Erythroblast (primary cell): Measurements from ENCODE around the gene BOC.

Experiments
- GATA1 ChIP-seq: IDR thresholded peaks from 2 replicates; pipeline ENCODE4 v1.6.1; 2011; ENCODE audit warnings: low read depth, mild to moderate bottlenecking, control low read depth, low read length, moderate library complexity
- POLR2A ChIP-seq: IDR thresholded peaks from 2 replicates; pipeline ENCODE4 v1.6.1; 2011; ENCODE audit warnings: mild to moderate bottlenecking, low read length

DNA sequence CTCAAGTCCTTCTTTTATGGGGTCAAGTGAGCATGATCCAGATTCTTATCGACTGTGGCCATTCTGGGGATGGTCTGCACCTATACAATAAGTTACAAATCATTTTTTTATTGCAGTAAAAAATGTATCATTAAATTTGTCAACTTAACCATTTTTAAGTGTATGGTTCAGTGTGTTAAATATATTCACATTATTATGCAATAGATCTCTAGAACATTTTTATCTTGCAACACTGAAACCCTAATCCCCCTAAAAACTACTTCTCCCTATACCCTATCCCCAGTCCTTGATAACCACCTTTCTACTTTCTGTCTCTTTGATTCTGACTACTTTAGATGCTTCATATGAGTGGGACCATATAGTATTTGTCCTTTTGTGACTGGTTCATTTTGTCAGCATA lies 10.4 kb upstream of the BOC start:
- no peak for TF ChIP-seq POLR2A
- no peak for TF ChIP-seq GATA1
